HG03025 (cell line): ENCODE data around the gene OR2T3.
"Not testable (repeated sequence)": the region's sequence is repeated elsewhere in the genome, so short reads cannot be mapped to it uniquely, and the experiment has no call there.

Experiments used
- ATAC-seq: cut with Tn5 transposase; IDR thresholded peaks from one replicate; pipeline ENCODE4 v1.9.1; 2021; ENCODE audit warnings: mild to moderate bottlenecking, moderate library complexity; ENCODE audit not compliant: unreplicated experiment, low FRiP score

OR2T3 gene

GRCh38 chr1:248473051-248473450 is at the start of gene OR2T3:
Gene OR2T3, plus strand, starts transcription at chr1:248473351. Its CDS starts 0 bp downstream, at chr1:248473351.
- not testable (repeated sequence) for ATAC-seq

- peak; percentile 41 for ATAC-seq
These were observed 45.5 kb upstream of the OR2T3 start for GRCh38 chr1:248427526-248428191.

GRCh38 chr1:248428192-248428533 is 45.0 kb upstream of the OR2T3 start:
- peak; percentile 97 for ATAC-seq

- ATAC-seq, result not testable (repeated sequence)
These were observed 41.5 kb upstream of the OR2T3 start for GRCh38 chr1:248431683-248432082.

- ATAC-seq, result not testable (repeated sequence)
These were observed 41.0 kb upstream of the OR2T3 start for GRCh38 chr1:248432201-248432600.

- ATAC-seq, result not testable (repeated sequence)
These were observed 39.2 kb upstream of the OR2T3 start for GRCh38 chr1:248433811-248434415.

GRCh38 chr1:248434913-248435312 is 38.2 kb upstream of the OR2T3 start:
- not testable (repeated sequence) for ATAC-seq

GRCh38 chr1:248436303-248436702 is 36.8 kb upstream of the OR2T3 start:
- ATAC-seq, result peak; percentile 80

- not testable (repeated sequence) for ATAC-seq
These were observed 34.5 kb upstream of the OR2T3 start for GRCh38 chr1:248438668-248439067.

GRCh38 chr1:248439283-248439682 is 33.9 kb upstream of the OR2T3 start:
- not testable (repeated sequence) for ATAC-seq

- ATAC-seq, result not testable (repeated sequence)
These were observed 30.5 kb upstream of the OR2T3 start for GRCh38 chr1:248442500-248443277.

- ATAC-seq, result not testable (repeated sequence)
These were observed 28.5 kb upstream of the OR2T3 start for GRCh38 chr1:248444603-248445002.

GRCh38 chr1:248445399-248445798 is 27.8 kb upstream of the OR2T3 start, which contains the start of gene OR2T2:
Gene OR2T2, plus strand, starts transcription at chr1:248445637. Its CDS starts 7,161 bp downstream, at chr1:248452798.
- ATAC-seq, result not testable (repeated sequence)

- ATAC-seq, result peak; percentile 33
These were observed 24.6 kb upstream of the OR2T3 start for GRCh38 chr1:248448409-248449074.

- not testable (repeated sequence) for ATAC-seq
These were observed 23.2 kb upstream of the OR2T3 start for GRCh38 chr1:248449821-248450465.

GRCh38 chr1:248450466-248451145 is 22.5 kb upstream of the OR2T3 start:
- peak; percentile 79 for ATAC-seq

- not testable (repeated sequence) for ATAC-seq
These were observed 19.5 kb upstream of the OR2T3 start for GRCh38 chr1:248453619-248454018.

GRCh38 chr1:248455045-248455444 is 18.1 kb upstream of the OR2T3 start:
- not testable (repeated sequence) for ATAC-seq

- ATAC-seq, result not testable (repeated sequence)
These were observed 16.5 kb upstream of the OR2T3 start for GRCh38 chr1:248456635-248457034.

- not testable (repeated sequence) for ATAC-seq
These were observed 14.0 kb upstream of the OR2T3 start for GRCh38 chr1:248459117-248459516.
